DND-41 (cell line): ENCODE measurements around the gene THSD4.

Experiments
- CTCF ChIP-seq: IDR thresholded peaks from 2 replicates; pipeline ENCODE4 v1.5.1; 2012; ENCODE audit warnings: borderline replicate concordance, low read length, moderate library complexity, mild to moderate bottlenecking; ENCODE audit not compliant: poor library complexity, severe bottlenecking; ENCODE audit errors: extremely low read depth
- EZH2 ChIP-seq: IDR thresholded peaks from 3 replicates; pipeline ENCODE4 v1.6.1; 2012; ENCODE audit warnings: borderline replicate concordance, low read depth, mild to moderate bottlenecking, moderate library complexity, low read length, inconsistent platforms; ENCODE audit not compliant: severe bottlenecking

GRCh38 chr15:71822890-71823630, 707.8 kb downstream of the THSD4 start:
- no peak for TF ChIP-seq CTCF
- TF ChIP-seq EZH2, result no peak
